C1 segment of cervical spinal cord (tissue), 14 donors: ENCODE results near the gene DAAM1.
A peak's percentile ranks its signal among the peaks of the same experiment; 100 is the strongest.

Source experiments
- DNase-seq, 14 donors: peaks; one replicate each; lab custom pipeline; 2025; lab: John Stamatoyannopoulos, UW

DAAM1 gene

GRCh38 chr14:59292028-59292427, 103.6 kb downstream of the DAAM1 start:
- no peak for DNase-seq

DNA sequence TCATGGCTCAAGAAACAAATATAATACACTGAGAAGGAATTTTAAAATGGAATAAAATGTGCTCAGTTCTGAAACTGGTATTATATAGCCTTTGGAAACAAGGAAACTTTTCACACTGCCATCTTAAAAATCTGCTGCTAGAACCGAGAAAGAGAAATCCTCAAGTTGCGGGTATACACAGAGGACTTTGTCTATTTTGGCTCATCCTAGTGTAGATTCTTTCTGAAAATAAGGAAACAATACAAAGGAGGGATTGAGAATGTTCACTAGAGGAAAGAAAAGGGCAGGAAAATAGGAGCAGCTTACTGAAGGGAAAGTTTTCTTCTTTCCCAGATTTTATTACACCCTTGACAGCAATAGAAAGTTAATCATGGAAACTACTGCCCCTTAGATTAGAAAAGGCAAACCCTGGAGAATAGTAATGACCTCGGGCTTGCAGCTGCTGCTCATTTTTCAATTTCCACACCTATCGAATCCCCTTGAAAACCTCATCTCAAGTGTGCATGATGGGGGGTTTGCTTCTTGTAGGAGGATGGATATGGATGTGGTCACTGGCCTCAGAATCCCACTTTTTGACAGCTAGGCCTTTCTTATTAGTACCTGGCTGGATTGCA, 104.6 kb downstream of the DAAM1 start:
- no peak for DNase-seq

- no peak for DNase-seq
These were observed 105.6 kb downstream of the DAAM1 start for GRCh38 chr14:59293935-59294661.

DNA sequence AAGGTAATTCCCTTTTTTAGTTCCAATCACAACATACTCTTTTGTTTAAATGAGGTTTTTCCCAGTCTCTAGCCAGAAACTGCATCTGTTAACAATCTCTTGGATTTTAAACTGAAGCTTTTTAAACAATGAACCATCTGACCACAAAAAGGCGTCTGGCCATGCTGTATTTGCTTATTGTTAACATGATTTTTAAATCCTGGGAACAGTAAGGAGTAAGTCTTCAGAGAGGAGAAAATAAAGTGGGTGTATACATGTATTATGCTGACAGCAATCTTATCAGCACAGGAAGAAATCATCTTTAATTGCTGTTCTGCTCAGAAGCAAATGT, 106.2 kb downstream of the DAAM1 start:
- no peak for DNase-seq

- no peak for DNase-seq
These were observed 107.5 kb downstream of the DAAM1 start for GRCh38 chr14:59295951-59296350.

- DNase-seq = no peak
These were observed 108.0 kb downstream of the DAAM1 start for GRCh38 chr14:59296508-59296907.

DNA sequence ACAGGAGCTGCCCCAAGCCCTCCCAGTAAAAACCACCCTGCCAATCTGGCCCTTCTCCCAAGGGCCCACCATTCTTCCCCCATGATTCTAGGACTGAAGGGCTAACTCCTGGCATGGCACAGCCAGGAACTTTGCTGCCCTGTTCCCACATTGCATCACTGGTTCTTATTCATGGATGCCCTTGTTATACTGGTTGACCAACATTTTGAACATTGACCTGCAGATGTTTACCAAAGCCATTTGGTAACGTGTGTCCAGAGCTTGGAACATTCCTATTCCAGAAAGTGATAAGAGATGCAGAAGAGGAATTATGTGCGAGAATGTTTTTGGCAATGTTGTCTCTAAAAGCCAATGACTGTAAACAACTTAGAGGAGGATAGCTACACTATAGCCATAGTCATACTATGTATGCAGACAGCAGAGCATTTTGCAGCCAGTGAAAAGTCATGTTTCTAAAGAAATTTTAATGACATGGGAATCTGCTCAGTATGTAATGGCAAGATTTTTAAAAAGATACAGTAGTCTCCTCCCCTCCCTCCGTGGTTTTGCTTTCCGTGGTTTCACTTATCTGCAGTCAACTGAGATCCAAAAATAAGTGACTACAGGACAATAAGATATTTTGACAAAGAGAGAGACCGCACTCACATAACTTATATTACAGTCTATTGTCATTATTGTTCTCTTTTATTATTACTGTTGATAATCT, 108.8 kb downstream of the DAAM1 start:
- DNase-seq = no peak

DNA sequence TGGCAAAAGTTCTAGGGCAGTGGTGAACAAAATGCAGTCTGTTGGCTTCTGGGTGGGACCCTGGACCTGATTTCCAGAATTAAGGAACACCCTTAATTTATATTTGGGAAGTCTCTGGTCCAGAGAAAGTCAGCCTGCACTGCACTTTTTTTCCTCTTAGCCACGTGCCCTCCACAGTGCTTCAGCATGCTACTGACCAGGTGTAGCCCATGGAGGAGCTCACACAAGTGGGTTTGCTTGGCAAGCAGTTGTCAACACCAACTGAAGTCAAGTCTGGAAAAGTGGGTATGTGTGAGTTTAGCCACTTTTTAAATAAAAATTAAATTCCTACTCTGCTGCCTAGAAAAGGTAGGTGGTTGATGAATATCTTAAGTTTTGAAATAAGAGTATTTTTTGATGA, 111.3 kb downstream of the DAAM1 start:
- DNase-seq = no peak

DNA sequence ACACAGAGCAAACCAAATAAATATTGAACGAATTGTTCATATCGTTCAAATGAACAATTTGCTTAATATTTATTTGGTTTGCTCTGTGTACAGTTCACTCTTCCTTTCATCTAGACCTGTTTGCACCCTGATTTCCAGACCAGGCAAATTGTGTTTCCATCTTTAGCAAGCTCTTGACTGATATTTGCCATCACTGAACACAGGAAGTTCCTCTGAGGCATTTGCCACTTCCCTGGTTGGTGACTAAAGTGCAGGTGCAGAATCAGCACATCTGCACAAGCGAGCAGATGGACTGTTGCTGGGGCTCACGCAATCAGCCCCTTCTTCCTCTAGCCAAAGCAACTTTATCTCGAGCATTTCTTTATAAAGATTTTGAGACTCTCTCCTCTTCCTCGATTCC, 112.9 kb downstream of the DAAM1 start:
- DNase-seq = no peak

GRCh38 chr14:59302313-59302712, 113.8 kb downstream of the DAAM1 start:
- no peak for DNase-seq

DNA sequence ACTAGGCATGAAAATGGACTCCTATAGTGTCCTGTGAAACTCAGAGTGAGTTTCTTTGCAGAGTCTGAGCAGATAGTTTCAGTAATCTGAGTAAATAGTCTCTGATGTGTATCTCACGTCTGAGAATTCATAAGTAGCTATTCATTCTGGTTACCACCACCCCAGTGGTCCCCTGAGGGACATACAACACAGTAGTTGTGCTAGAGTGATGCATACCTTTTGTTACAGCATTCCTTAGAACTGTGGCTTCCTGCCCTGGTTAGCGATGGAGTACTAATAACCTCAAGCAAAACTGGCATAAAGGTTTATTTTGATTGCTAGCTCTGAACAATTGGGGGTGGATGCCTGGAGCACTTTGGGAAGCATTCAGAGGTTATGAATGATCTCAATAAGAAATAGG, 114.7 kb downstream of the DAAM1 start:
- DNase-seq = no peak

DNA sequence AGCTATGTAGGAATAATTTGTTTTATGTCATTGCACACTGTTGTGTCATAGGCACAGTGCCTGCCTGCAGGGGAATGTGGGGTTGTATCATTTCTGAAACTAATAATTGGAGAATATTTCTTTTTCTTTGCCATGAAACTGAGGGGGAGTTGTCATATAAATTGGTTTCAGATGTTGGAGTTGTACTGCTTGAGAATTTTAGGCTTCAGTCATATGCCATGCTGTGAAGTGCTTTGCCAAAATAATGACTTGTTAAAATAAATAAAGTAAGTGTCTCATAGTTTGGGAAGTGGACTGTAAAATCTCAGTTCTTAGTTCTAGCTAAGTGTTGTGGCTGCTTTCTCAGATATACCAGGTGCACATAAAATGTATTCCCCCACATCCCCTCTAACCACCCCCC, 116.8 kb downstream of the DAAM1 start:
- DNase-seq = no peak

GRCh38 chr14:59305836-59306555, 117.5 kb downstream of the DAAM1 start:
- DNase-seq = no peak

GRCh38 chr14:59306775-59307174, 118.3 kb downstream of the DAAM1 start:
- DNase-seq = no peak

DNA sequence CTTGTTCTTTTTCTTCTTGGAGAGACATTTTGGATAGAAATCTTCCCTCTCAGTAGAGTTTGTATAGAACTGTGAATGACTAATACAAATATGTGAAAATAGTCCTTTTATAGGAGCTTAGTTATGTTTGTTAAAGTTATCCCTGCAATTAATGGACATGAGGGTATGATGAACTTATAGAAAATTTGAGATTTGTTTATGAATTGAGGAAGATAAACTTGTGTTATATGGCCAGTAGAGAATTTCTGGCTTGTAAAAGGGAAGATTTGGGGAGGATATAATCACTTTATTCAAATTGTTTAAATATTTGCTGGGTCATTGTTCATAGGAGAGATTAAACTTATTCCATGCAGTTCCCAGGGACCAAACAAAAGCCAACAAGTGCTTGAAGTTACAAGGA, 119.6 kb downstream of the DAAM1 start:
- DNase-seq = no peak

DNA sequence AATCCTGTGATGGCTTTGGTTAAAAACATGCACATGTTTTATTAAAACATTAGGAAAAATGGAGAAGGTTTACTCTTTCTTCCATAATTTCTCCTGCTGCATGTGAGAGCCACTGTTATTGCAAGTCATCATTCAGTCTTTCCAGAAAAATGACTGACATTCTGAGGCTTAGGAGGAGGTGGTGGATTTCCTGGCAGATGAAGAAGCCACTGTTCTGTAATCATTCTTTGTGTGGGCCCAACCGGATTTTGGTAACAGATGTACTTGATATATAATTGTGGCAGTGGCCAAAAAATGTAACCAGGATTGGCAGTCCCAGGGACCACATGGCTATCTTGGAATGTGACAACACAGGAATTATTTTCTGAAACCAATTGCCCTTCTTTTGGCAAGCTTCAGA, 120.2 kb downstream of the DAAM1 start:
- peak in 1 of 14 donors; percentile 76 for DNase-seq

DNA sequence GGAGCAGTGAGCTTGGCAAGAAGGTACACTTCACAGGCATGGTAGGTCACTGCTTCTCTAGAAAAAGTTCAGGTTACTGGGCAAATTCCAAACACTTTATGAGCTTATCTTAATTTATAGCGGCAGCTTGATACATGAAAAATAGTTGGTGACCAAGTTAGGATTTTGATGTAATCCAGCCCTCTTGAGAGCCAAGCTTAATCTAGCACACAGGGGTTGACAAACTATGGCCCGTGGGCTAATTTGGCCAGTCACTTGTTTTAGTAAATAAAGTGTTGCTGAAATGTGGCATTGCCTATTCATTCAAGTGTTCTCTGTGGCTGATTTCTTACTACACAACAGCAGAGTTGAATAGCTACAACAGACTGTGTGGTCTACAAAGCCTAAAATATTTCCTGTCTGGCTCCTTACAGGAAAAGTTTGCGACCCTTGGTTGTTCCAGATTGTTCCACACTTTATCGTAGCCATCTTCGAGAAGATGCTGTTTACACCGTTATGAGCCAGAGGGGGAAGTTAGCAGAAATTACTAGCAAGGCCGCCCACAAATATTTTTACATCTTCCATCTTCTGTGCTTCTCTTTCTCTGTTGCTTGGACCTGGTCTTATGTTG, 120.9 kb downstream of the DAAM1 start:
- DNase-seq = peak in 1 of 14 donors; percentile 28

DNA sequence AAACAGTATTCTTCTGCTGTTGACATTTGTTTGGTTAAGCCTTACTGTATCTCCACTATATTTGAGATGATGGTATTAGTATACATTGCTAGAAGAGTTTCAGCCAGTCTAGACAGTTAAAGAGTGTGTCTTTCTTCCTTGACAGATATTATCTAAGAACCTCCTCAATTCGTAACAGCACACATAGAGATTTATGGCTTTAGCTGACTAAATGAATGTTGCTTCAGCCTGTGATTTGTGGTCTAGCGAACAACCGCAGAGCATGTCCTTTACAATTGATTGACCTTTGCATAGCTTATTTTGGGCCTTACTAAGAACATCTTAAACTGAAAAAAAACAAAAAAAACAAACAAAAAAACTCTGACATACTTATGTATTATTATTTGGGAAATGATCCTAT, 122.2 kb downstream of the DAAM1 start:
- no peak for DNase-seq

GRCh38 chr14:59311723-59312122, 123.3 kb downstream of the DAAM1 start:
- DNase-seq = no peak

DNA sequence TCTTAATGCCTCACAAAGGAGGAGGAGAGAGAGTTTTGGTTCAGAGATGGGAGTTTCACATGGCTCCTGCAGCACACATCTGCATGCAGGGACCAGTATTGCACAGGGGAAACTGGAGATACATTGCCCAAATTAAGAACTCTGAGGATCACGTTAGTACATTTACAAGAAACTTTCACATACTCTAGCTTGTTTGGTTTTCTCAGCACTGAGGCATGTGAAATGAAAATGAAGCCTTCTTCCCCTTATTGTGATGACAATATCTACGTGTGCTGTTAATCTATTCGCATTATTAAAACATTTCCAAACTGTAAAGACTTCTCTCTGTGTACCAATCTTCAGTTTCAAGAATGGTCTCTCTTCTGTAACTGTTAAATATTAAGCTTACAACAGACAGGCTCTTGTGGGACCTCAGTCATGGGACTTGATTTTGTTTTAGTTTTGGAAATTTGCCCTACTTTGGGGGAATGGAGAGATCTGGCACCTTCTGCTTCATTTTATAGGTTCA, 124.7 kb downstream of the DAAM1 start:
- DNase-seq = no peak

DNA sequence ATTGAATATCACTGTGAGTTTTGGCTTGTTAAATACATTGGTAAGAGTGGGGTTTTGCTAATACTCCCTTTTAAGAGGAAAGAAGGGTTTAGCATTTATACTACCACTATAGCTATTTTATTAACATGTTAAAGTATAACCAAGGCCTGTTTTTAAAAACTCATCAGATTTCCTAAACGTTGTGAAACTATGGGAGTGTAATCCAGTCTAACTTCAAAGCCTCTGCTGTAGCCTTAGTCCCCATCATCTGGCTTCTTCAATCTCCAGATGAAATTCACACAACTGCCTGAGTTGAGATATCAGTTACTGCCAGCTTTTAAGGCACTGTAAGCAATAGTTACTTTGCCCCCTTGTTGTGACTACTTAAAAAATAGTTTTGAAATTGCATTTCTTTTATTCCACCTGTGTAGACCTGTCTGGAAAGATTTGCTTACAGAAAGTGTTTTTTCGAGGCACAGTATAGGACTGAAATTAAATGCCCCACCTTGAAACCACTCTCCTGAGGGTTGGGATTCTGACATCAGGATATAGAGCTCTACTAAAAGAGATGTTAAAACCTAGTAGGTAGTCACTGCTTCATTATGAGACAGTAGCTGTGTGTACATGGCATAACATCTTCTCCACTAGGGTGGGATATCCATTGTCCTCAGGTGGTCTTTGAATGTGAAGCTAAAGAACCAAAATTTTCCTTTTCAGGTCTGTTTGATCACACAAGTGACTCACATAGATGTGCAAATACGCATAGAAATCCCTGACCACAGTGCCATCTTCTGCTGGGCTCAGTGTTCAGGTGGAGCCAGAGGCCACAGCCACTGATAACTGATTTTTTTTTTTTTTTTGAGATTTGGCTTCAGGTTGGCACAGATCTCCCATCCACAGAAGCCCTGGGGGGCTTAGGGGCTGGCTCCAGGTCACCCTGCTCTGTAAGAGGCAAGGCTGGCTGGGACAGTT, 125.5 kb downstream of the DAAM1 start:
- DNase-seq = no peak
